K562 (cell line): ENCODE measurements around the gene SOHLH2. TPM values are rescaled to one million over a fixed set of nuclear protein-coding genes. Genes with fewer than 3 reads are reported as not detected.

ENCODE experiments used
- ATAC-seq: fragments of 200-7000 bp; cut with Tn5 transposase; 3 replicates; pipeline ENCODE4 v1.9.1; 2020; ENCODE audit warnings: moderate library complexity
- BruUV-seq: library from RNA; stranded (reverse); fragments of 400-500 nt; replicated peaks from 2 replicates; lab custom pipeline; 2021; lab: Mats Ljungman, UMichigan
- CTCF ChIA-PET: fragments of 300-600 bp; formaldehyde crosslinking; extraction: SDS; loops from one replicate; lab custom pipeline; 2021; ENCODE audit warnings: low intra/inter-chr PET ratio; lab: Yijun Ruan, JAX
- POLR2A ChIA-PET: fragments of 300-600, 350-650 bp; sonication (Branson Sonifier 250); formaldehyde crosslinking; extraction: SDS; loops from one replicate; lab custom pipeline; 2021; ENCODE audit warnings: antibody characterized with exemption, inconsistent platforms; lab: Yijun Ruan, JAX
- DNase-seq, 4 experiments: peaks; one replicate each; pipeline versions ENCODE4 v3.0.0 to v3.0.0-alpha.2; 2011 to 2018; ENCODE audit warnings: low spot score in 3 of 4, mixed read lengths in 3 of 4; ENCODE audit errors: extremely low read depth in 1 of 4
- FAIRE-seq: peaks from 2 replicates; lab custom pipeline; 2011; peaks lifted over from hg19 to GRCh38; lab: Jason Lieb, UNC
- H2AFZ ChIP-seq: 2 replicates; pipeline ENCODE4 v1.6.0; 2011; ENCODE audit warnings: low read depth, low read length, control low read depth, inconsistent platforms
- H3K27ac ChIP-seq: fragments of 200-600 bp; 3 replicates; pipeline ENCODE4 v1.8.0; 2011; ENCODE audit warnings: low read depth, mild to moderate bottlenecking, control low read depth, inconsistent platforms, low read length, moderate library complexity, mixed read lengths; ENCODE audit errors: extremely low read depth
- H3K27me3 ChIP-seq, 2 experiments: fragments of 300-600 bp in 1 of 2; 2 replicates in 1 of 2; 3 replicates in 1 of 2; pipeline versions ENCODE4 v1.6.0 to v1.8.0; 2011; ENCODE audit warnings: inconsistent platforms in 2 of 2, low read length in 2 of 2, mild to moderate bottlenecking in 1 of 2, mixed read lengths in 1 of 2, moderate library complexity in 1 of 2; ENCODE audit not compliant: control insufficient read depth in 2 of 2, insufficient read depth in 2 of 2
- H3K36me3 ChIP-seq: fragments of 300-600 bp; 3 replicates; pipeline ENCODE4 v1.8.0; 2011; ENCODE audit warnings: mild to moderate bottlenecking, low read length, inconsistent platforms; ENCODE audit not compliant: control insufficient read depth, insufficient read depth
- H3K4me1 ChIP-seq, 2 experiments: fragments of 200-600 bp in 1 of 2; replicated peaks in 1 of 2; 2 replicates in 1 of 2; 3 replicates in 1 of 2; pipeline versions ENCODE4 v1.5.1 to v1.8.0; 2011; ENCODE audit warnings: inconsistent platforms in 2 of 2, low read length in 2 of 2, mild to moderate bottlenecking in 1 of 2, mixed read lengths in 1 of 2, moderate library complexity in 1 of 2; ENCODE audit not compliant: control insufficient read depth in 2 of 2, insufficient read depth in 2 of 2
- H3K4me2 ChIP-seq: 2 replicates; pipeline ENCODE4 v1.6.1; 2011; ENCODE audit warnings: low read length, control low read depth, inconsistent platforms, mixed read lengths; ENCODE audit not compliant: insufficient read depth
- H3K4me3 ChIP-seq: fragments of 200-600 bp; sonication (generic), shearing (Covaris generic); 2 replicates; pipeline ENCODE4 v1.5.1; 2016; ENCODE audit warnings: control low read depth, inconsistent platforms
- H3K79me2 ChIP-seq: fragments of 200-600 bp; 3 replicates; pipeline ENCODE4 v1.8.0; 2011; ENCODE audit warnings: low read length, inconsistent platforms; ENCODE audit not compliant: control insufficient read depth, insufficient read depth
- H3K9ac ChIP-seq, 2 experiments: 2 replicates each; pipeline versions ENCODE4 v1.6.0 to v1.6.1; 2011; ENCODE audit warnings: low read depth in 2 of 2, low read length in 2 of 2, control low read depth in 1 of 2, inconsistent platforms in 1 of 2, mild to moderate bottlenecking in 1 of 2, mixed read lengths in 1 of 2; ENCODE audit not compliant: insufficient read depth in 1 of 2
- H3K9me1 ChIP-seq: one replicate; pipeline ENCODE4 v1.6.0; 2011; ENCODE audit warnings: inconsistent platforms, mild to moderate bottlenecking, low read length, moderate library complexity; ENCODE audit not compliant: control insufficient read depth, insufficient read depth
- H3K9me3 ChIP-seq: replicated peaks from 2 replicates; pipeline ENCODE4 v1.5.1; 2011; ENCODE audit warnings: low read depth, low read length, inconsistent platforms; ENCODE audit not compliant: control insufficient read depth, insufficient read depth
- H4K20me1 ChIP-seq: replicated peaks from 2 replicates; pipeline ENCODE4 v1.6.1; 2011; ENCODE audit warnings: low read length, inconsistent platforms, mixed read lengths; ENCODE audit not compliant: control insufficient read depth, insufficient read depth
- CBFA2T2 ChIP-seq: fragments of 450-650 bp; conservative IDR thresholded peaks from 2 replicates; pipeline ENCODE4 v1.6.1; 2017; ENCODE audit warnings: mild to moderate bottlenecking
- CUX1 ChIP-seq: fragments of 200-800 bp; sonication (Bioruptor generic); IDR thresholded peaks from 2 replicates; pipeline ENCODE4 v1.6.1; 2016; ENCODE audit warnings: missing genetic modification characterization, missing compliant biosample characterization
- NFYB ChIP-seq: IDR thresholded peaks from 2 replicates; pipeline ENCODE4 v1.6.1; 2011; ENCODE audit warnings: mild to moderate bottlenecking, moderate library complexity; ENCODE audit not compliant: insufficient read length; ENCODE audit errors: extremely low read depth
- PPARD ChIP-seq: fragments of 250-450 bp; sonication (Bioruptor Pico); IDR thresholded peaks from 2 replicates; pipeline ENCODE4 v1.8.0; 2022; ENCODE audit warnings: inconsistent platforms, mild to moderate bottlenecking, moderate library complexity
- RBM22 ChIP-seq: fragments of 200-400 bp; formaldehyde crosslinking; IDR thresholded peaks from 2 replicates; pipeline ENCODE4 v1.6.1; 2018; ENCODE audit warnings: low read length, low read depth; ENCODE audit not compliant: poor library complexity, severe bottlenecking
- RNF219 ChIP-seq: fragments of 250-450 bp; sonication (Bioruptor Pico); IDR thresholded peaks from 2 replicates; pipeline ENCODE4 v1.5.0; 2022; ENCODE audit warnings: mild to moderate bottlenecking
- YBX1 ChIP-seq: fragments of 450-650 bp; IDR thresholded peaks from 2 replicates; pipeline ENCODE4 v1.7.1; 2016; ENCODE audit warnings: mild to moderate bottlenecking
- ZNF239 ChIP-seq: fragments of 250-450 bp; sonication (Bioruptor Pico); IDR thresholded peaks from 2 replicates; pipeline ENCODE4 v1.4.0; 2020; ENCODE audit warnings: mild to moderate bottlenecking
- ZNF592 ChIP-seq: fragments of 450-650 bp; IDR thresholded peaks from 2 replicates; pipeline ENCODE4 v1.6.1; 2017; ENCODE audit warnings: antibody characterized with exemption, mild to moderate bottlenecking
- WGBS: fragments of 100-300 bp; shearing (Covaris generic); methylation state at CpG from one replicate; pipeline ENCODE4 v1.1.6; 2016; ENCODE audit warnings: low coverage, mixed read lengths; ENCODE audit not compliant: insufficient coverage; ENCODE audit errors: missing lambda C conversion rate; 5-methylcytosine and 5-hydroxymethylcytosine counted together
- in situ Hi-C: fragments of 300-500 bp; cut with MboI; formaldehyde crosslinking; loops from 4 replicates; pipeline ENCODE4 v1.15.0; 2018; ENCODE audit warnings: inconsistent platforms, mixed read lengths
- intact Hi-C: fragments of 100-400 bp; cut with micrococcal nuclease; formaldehyde crosslinking; loops from 2 replicates; pipeline ENCODE4 v1.14.2; 2022
- polyA plus RNA-seq, 8 experiments: library from polyadenylated mRNA; depleted of rRNA in 4 of 8; stranded (reverse) in 5 of 8; unstranded in 3 of 8; fragments of >200 nt; fragmentation: Nextera tagmentation in 2 of 8; fragmentation: Illumina TruSeq in 1 of 8; extraction: Ambion mirVana in 2 of 8; extraction: Trizol in 1 of 8; gene quantifications; 2 replicates each; pipeline versions ENCODE4 v1.2.1 to v1.2.3, GENCODE V29; 2011 to 2014; ENCODE audit warnings: inconsistent platforms in 1 of 8, missing spikeins in 1 of 8
- total RNA-seq, 7 experiments: library from RNA; depleted of rRNA in 6 of 7; stranded (reverse); fragments of >200 nt in 6 of 7; fragmentation: Illumina TruSeq in 2 of 7; extraction: Trizol in 2 of 7; gene quantifications; 2 replicates each; pipeline versions ENCODE4 v1.2.1 to v1.2.3, GENCODE V29; 2011 to 2021; ENCODE audit warnings: low replicate concordance in 1 of 7

The SOHLH2 gene
- total and polyA plus RNA-seq, 9 of the 15 experiments (the other 6 are each of a cell fraction or from before 2014, with no cell fraction given): 10.3 to 26.7 (median 17.0) TPM

DNA sequence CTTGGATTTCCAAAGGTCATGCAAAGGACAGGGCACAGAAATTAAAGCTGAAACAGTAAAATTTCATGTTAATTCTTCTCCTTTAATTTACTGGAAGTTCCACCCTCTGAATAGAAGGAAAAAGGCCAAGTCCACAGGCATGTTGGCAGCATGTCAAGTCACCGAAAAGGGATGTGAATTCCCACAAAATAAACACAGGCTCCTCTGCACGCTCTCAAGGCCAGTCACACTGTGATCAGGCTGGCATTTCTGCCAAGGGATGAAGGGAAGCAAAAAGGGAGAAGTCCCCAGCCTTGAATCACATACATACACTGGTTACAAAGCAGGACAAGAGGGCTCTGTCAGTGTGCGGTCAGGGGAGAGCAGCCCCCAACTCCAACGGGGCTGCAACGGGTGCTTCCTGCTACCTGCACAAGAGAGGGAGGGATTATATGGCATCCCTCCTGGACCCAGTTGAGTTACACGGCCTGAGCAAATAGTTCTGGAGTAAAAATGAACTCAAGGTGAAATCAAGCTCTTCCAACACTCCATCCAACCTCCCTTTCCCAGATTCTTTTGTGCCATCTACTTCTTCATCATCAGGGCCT is 90.0 kb downstream of the SOHLH2 start:
- TF ChIP-seq PPARD (CRISPR knock-in tag) (no peak), ZNF239 (CRISPR knock-in tag) (no peak), ZNF592 (no peak), RNF219 (CRISPR knock-in tag) (no peak), CBFA2T2 (no peak), YBX1 (no peak), NFYB (no peak), CUX1 (CRISPR knock-in tag) (no peak), RBM22 (no peak)
- Histone ChIP-seq H3K36me3 (no peaks in the 10 kb centered on the region), H3K4me3 (no peak overlapping the region), H2AFZ (no peak overlapping the region), H3K27ac (no peak overlapping the region), H3K79me2 (no peaks in the 10 kb centered on the region), H3K9ac (no peak overlapping the region), H4K20me1 (no peaks in the 10 kb centered on the region), H3K9me1 (no peaks in the 10 kb centered on the region), H3K4me1 (no peaks in the 10 kb centered on the region), H3K9me3 (no peaks in the 10 kb centered on the region), H3K27me3 (peaks cover 4 to 7% of the 10 kb centered on the region in 2 experiments; a peak in 3 of 5 replicates), H3K4me2 (no peak overlapping the region)
- WGBS: 0% methylated on average over 4 of the region's 6 CpGs
- ATAC-seq (no peak), DNase-seq (no peak), FAIRE-seq (no peak)
- ChIA-PET POLR2A (no interaction called here), CTCF (no interaction called here)
- intact Hi-C loops (no loop called here), in situ Hi-C loops (no loop called here)
- BruUV-seq: no TSS peak
